Measurements from ENCODE around the gene IER3IP1. TPM values are rescaled to one million over a fixed set of nuclear protein-coding genes. Genes with fewer than 3 reads are reported as not detected.

Gene IER3IP1
- polyA plus RNA-seq, 1 donor from 2014 or later, result 27.1 TPM

DNA sequence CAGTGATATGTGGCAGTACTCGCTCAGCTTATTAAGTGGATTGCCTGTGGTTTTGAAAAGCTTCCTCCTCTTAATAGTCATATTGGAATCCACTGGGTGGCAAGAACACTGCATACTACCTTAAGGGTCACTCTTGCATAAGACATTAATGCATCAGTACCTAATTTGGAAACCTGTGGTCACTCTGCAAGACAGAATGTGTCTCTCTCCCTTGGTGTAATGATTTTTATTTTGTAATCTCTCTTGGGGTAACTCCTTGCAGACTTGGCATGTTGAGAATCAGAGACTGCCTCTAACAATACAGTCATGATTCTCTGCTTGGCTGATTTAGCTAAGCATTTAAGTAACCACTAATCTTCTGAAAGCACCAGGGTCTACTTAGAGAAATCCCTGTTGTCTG is 33.0 kb upstream of the IER3IP1 start:
- H3K36me3 ChIP-seq (ENCODE audit: insufficient read depth, low read length), result no peaks in the 10 kb centered on the region
- TF ChIP-seq, protein P1, sequence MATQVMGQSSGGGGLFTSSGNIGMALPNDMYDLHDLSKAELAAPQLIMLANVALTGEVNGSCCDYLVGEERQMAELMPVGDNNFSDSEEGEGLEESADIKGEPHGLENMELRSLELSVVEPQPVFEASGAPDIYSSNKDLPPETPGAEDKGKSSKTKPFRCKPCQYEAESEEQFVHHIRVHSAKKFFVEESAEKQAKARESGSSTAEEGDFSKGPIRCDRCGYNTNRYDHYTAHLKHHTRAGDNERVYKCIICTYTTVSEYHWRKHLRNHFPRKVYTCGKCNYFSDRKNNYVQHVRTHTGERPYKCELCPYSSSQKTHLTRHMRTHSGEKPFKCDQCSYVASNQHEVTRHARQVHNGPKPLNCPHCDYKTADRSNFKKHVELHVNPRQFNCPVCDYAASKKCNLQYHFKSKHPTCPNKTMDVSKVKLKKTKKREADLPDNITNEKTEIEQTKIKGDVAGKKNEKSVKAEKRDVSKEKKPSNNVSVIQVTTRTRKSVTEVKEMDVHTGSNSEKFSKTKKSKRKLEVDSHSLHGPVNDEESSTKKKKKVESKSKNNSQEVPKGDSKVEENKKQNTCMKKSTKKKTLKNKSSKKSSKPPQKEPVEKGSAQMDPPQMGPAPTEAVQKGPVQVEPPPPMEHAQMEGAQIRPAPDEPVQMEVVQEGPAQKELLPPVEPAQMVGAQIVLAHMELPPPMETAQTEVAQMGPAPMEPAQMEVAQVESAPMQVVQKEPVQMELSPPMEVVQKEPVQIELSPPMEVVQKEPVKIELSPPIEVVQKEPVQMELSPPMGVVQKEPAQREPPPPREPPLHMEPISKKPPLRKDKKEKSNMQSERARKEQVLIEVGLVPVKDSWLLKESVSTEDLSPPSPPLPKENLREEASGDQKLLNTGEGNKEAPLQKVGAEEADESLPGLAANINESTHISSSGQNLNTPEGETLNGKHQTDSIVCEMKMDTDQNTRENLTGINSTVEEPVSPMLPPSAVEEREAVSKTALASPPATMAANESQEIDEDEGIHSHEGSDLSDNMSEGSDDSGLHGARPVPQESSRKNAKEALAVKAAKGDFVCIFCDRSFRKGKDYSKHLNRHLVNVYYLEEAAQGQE (IDR thresholded peaks at IDR 0.05; ENCODE audit: borderline replicate concordance), result no peak
- TF ChIP-seq, protein P2, sequence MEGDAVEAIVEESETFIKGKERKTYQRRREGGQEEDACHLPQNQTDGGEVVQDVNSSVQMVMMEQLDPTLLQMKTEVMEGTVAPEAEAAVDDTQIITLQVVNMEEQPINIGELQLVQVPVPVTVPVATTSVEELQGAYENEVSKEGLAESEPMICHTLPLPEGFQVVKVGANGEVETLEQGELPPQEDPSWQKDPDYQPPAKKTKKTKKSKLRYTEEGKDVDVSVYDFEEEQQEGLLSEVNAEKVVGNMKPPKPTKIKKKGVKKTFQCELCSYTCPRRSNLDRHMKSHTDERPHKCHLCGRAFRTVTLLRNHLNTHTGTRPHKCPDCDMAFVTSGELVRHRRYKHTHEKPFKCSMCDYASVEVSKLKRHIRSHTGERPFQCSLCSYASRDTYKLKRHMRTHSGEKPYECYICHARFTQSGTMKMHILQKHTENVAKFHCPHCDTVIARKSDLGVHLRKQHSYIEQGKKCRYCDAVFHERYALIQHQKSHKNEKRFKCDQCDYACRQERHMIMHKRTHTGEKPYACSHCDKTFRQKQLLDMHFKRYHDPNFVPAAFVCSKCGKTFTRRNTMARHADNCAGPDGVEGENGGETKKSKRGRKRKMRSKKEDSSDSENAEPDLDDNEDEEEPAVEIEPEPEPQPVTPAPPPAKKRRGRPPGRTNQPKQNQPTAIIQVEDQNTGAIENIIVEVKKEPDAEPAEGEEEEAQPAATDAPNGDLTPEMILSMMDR (IDR thresholded peaks at IDR 0.05; ENCODE audit: poor library complexity, severe bottlenecking), result no peak
- H3K79me2 ChIP-seq (replicated peaks; ENCODE audit: insufficient read depth, low read length), result no peaks in the 10 kb centered on the region
- no peak overlapping the region for H3K4me3 ChIP-seq (ENCODE audit: low read length)
- H3K9ac ChIP-seq (ENCODE audit: low read length), result no peak overlapping the region
- no peak overlapping the region for H3K4me2 ChIP-seq (ENCODE audit: low read length)
- H3K9me3 ChIP-seq (ENCODE audit: low read length), result no peaks in the 10 kb centered on the region
- no peaks in the 10 kb centered on the region for H3F3A ChIP-seq (ENCODE audit: insufficient read depth, low read length, poor library complexity, severe bottlenecking)
- H3K9me2 ChIP-seq (ENCODE audit: insufficient read depth, low read length), result no peaks in the 10 kb centered on the region
- H2AFZ ChIP-seq (ENCODE audit: low read depth, low read length), result no peak overlapping the region
- no peak overlapping the region for H3K27ac ChIP-seq (ENCODE audit: low read length)
- no peaks in the 10 kb centered on the region for H4K20me1 ChIP-seq (ENCODE audit: insufficient read depth)
- H3K27me3 ChIP-seq (ENCODE audit: insufficient read depth, low read depth, low read length), result no peaks in the 10 kb centered on the region

DNA sequence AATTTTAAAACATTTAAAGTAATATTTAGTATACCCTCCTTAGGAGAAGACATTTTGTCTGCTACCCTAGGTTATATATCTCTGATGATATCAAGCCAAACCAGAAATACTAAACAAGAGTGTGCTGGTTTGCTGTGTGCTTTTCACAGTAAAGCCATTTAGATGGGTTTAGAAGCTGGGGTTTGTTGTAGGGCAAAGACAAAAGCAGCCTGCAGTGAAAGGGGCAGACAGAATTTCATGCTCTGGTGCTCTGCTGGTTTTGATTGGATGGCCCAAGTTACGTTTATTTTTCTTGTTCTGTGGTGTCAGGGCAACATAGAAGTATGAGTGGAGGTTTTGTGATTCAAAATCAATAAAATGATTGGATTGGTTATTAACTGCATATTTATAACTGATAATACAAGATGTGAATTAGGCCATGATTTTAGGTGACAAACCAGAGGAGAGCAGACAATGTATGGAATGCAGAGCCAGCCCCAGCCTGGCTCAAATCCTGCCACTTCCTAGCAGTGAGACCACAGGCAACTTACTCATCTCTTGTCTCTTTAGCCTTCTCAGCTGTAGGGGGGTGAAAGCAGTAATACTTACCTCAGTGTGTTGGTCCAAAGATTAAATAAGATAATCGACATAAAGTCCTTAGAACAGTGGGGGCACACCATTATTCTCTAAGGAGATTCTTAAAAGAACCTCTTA is 30.9 kb upstream of the IER3IP1 start:
- no peak for TF ChIP-seq POLR2AphosphoS5 (IDR thresholded peaks at IDR 0.05)
- TF ChIP-seq EZH2 (IDR thresholded peaks at IDR 0.05; ENCODE audit: borderline replicate concordance, insufficient read depth, low read length, poor library complexity, severe bottlenecking), result no peak
- TF ChIP-seq RAD21 (conservative IDR thresholded peaks at IDR 0.05), result no peak
- TF ChIP-seq, protein P2 (IDR thresholded peaks at IDR 0.05; ENCODE audit: poor library complexity, severe bottlenecking), result no peak
- TF ChIP-seq TAF1 (IDR thresholded peaks at IDR 0.05; ENCODE audit: low read depth), result no peak
- no peak for TF ChIP-seq EP300 (conservative IDR thresholded peaks at IDR 0.05; ENCODE audit: poor library complexity, severe bottlenecking)
- H3F3A ChIP-seq (ENCODE audit: insufficient read depth, low read length, poor library complexity, severe bottlenecking), result no peaks in the 10 kb centered on the region
- H3K4me2 ChIP-seq (ENCODE audit: low read length), result no peak overlapping the region
- no peaks in the 10 kb centered on the region for H3K36me3 ChIP-seq (ENCODE audit: insufficient read depth, low read length)
- H3K9me2 ChIP-seq (ENCODE audit: insufficient read depth, low read length), result no peaks in the 10 kb centered on the region
- H3K9ac ChIP-seq (ENCODE audit: low read length), result no peak overlapping the region
- H4K20me1 ChIP-seq (ENCODE audit: insufficient read depth), result no peaks in the 10 kb centered on the region
- H3K27me3 ChIP-seq (ENCODE audit: insufficient read depth, low read depth, low read length), result no peaks in the 10 kb centered on the region
- no peaks in the 10 kb centered on the region for H3K79me2 ChIP-seq (replicated peaks; ENCODE audit: insufficient read depth, low read length)
- H3K4me3 ChIP-seq (ENCODE audit: low read length), result no peak overlapping the region
- H2AFZ ChIP-seq (ENCODE audit: low read depth, low read length), result no peak overlapping the region
- no peaks in the 10 kb centered on the region for H3K9me3 ChIP-seq (ENCODE audit: low read length)
- H3K27ac ChIP-seq (ENCODE audit: low read length), result no peak overlapping the region
